Measurements from ENCODE around the gene DHDDS. TPM values are rescaled to one million over a fixed set of nuclear protein-coding genes. Genes with fewer than 3 reads are reported as not detected.

The DHDDS gene
- total RNA-seq, 2 donors from 2014 or later, result 21.3 to 52.4 TPM

- 64 to 85% methylated on average over 3 to 4 of the region's 4 CpGs for WGBS, 2 donors
- no peak for DNase-seq
- H3K4me3 ChIP-seq, result no peak overlapping the region
- H3K9me3 ChIP-seq, result no peaks in the 10 kb centered on the region
- ATAC-seq, result no peak
- H3K4me1 ChIP-seq, result no peaks in the 10 kb centered on the region
- no peak overlapping the region for H3K27ac ChIP-seq
- TF ChIP-seq CTCF (IDR thresholded peaks at IDR 0.05) (no peak), POLR2A (IDR thresholded peaks at IDR 0.05) (no peak)
- H3K36me3 ChIP-seq (replicated peaks in 1 of 2; ENCODE audit: insufficient read depth in 1 of 2, low read depth in 2 of 2), result no peaks in the 10 kb centered on the region
- no peaks in the 10 kb centered on the region for H3K27me3 ChIP-seq
- intact Hi-C loops (cut with DNase I), result no loop called here
Measured at GRCh38 chr1:26389604-26390247, 42.4 kb upstream of the DHDDS start.

DNA sequence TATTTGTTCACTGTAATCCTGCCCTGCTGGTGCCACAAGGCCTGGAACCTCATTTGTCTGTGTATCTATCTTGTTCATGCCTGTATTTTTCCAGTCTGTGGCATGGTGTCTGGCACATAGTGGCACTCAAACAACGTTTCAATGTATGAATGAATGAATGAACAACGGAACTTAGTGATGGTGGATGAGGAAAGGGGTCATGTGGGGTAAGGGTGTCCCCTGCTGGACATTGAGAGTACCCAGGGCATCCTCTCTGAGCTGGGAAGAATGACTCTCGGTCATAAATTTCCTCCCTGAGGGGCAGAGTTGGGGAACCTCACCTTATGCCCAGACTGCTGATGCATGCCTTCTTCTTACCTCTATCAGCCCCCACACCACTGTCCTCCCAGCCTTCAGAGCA is 40.7 kb upstream of the DHDDS start:
- TF ChIP-seq CTCF (IDR thresholded peaks at IDR 0.05) (peak in 1 of 7 experiments; percentile 13), POLR2A (IDR thresholded peaks at IDR 0.05) (no peak)
- Histone ChIP-seq H3K4me1 (no peaks in the 10 kb centered on the region), H3K27ac (no peak overlapping the region), H3K36me3 (replicated peaks in 1 of 2; ENCODE audit: insufficient read depth in 1 of 2, low read depth in 2 of 2) (no peaks in the 10 kb centered on the region), H3K27me3 (no peaks in the 10 kb centered on the region), H3K9me3 (no peaks in the 10 kb centered on the region), H3K4me3 (no peak overlapping the region)
- 8 to 13% methylated on average over 3 of the region's 3 CpGs for WGBS, 2 donors
- DNase-seq, result no peak
- intact Hi-C loops (cut with DNase I), result no loop called here
- ATAC-seq, result no peak

GRCh38 chr1:26395754-26396153 is 36.4 kb upstream of the DHDDS start:
- intact Hi-C loops (cut with DNase I), result no loop called here
- no peak overlapping the region for H3K27ac ChIP-seq
- H3K27me3 ChIP-seq, result no peaks in the 10 kb centered on the region
- H3K4me1 ChIP-seq, result no peaks in the 10 kb centered on the region
- no peak overlapping the region for H3K4me3 ChIP-seq
- no peak for DNase-seq
- H3K36me3 ChIP-seq (replicated peaks in 1 of 2; ENCODE audit: insufficient read depth in 1 of 2, low read depth in 2 of 2), result no peaks in the 10 kb centered on the region
- no peak for ATAC-seq
- WGBS, 2 donors, result 75 to 84% methylated on average over 8 of the region's 8 CpGs
- no peak for TF ChIP-seq CTCF (IDR thresholded peaks at IDR 0.05)
- no peak for TF ChIP-seq POLR2A (IDR thresholded peaks at IDR 0.05)
- no peaks in the 10 kb centered on the region for H3K9me3 ChIP-seq

DNA sequence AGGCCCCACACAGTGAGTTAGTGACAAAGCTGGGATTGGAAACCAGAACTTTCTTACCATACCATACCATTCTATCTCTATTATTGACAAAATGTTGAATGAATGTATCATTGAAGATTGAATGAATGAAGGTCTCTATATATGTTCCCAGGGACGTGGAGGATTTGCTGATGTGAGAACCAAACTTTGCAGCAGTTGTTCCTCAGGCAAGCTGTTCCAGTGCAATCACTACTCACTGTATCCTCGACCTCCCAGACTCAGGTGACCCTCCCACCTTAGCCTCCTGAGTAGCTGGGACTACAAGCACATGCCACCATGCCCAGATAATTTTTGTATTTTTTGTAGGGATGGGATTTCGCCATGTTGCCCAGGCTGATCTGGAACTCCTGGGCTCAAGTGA is 33.1 kb upstream of the DHDDS start:
- no peaks in the 10 kb centered on the region for H3K36me3 ChIP-seq (replicated peaks in 1 of 2; ENCODE audit: insufficient read depth in 1 of 2, low read depth in 2 of 2)
- no peaks in the 10 kb centered on the region for H3K4me1 ChIP-seq
- no peak overlapping the region for H3K27ac ChIP-seq
- TF ChIP-seq CTCF (IDR thresholded peaks at IDR 0.05), result no peak
- H3K9me3 ChIP-seq, result no peaks in the 10 kb centered on the region
- ATAC-seq (no peak), DNase-seq (no peak)
- H3K27me3 ChIP-seq, result no peaks in the 10 kb centered on the region
- 63 to 84% methylated on average over 3 of the region's 3 CpGs for WGBS, 2 donors
- H3K4me3 ChIP-seq, result no peak overlapping the region
- intact Hi-C loops (cut with DNase I), result no loop called here

DNA sequence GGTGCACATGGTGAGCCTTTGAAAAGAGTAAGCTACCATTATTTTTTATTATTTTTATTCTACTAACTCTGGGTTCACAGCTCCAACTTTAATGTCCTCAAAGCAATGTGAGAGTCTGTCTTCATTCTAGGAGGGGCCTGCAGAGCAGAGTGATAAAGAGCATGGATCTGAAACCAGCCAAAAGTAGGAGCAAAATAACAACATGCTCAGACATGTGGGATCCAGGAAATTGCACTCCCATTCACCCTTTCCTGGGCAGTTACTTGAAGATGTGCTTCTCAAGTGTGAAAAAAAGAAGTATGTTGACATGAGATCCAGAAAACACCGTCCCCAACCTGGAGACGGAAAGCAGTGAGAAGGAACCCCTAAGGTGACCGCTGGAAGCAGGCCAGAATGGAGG is 30.2 kb upstream of the DHDDS start:
- Histone ChIP-seq H3K4me3 (no peak overlapping the region), H3K36me3 (replicated peaks in 1 of 2; ENCODE audit: insufficient read depth in 1 of 2, low read depth in 2 of 2) (no peaks in the 10 kb centered on the region), H3K4me1 (no peaks in the 10 kb centered on the region), H3K27me3 (no peaks in the 10 kb centered on the region), H3K9me3 (no peaks in the 10 kb centered on the region), H3K27ac (no peak overlapping the region)
- intact Hi-C loops (cut with DNase I), result loop anchor here (10.0 kb wide), 1 partner anchor 127 kb away; no protein-coding TSS in a partner anchor
- TF ChIP-seq POLR2A (IDR thresholded peaks at IDR 0.05) (no peak), CTCF (IDR thresholded peaks at IDR 0.05) (no peak)
- WGBS, 2 donors, result 58 to 60% methylated on average over 3 of the region's 3 CpGs
- ATAC-seq (no peak), DNase-seq (no peak)
